Renal cortex interstitium (tissue), 11 donors: Measurements from ENCODE around the gene OAS2. TPM values are rescaled to one million over a fixed set of nuclear protein-coding genes. Genes with fewer than 3 reads are reported as not detected.
A peak's percentile ranks its signal among the peaks of the same experiment; 100 is the strongest.

Experiments
- DNase-seq, 11 donors: peaks; one replicate each; pipeline ENCODE4 v3.0.0-alpha.2; 2013; ENCODE audit warnings: low read depth in 9 of 11, low spot score in 4 of 11; ENCODE audit errors: extremely low read depth in 1 of 11
- polyA plus RNA-seq, 3 donors: library from polyadenylated mRNA; unstranded; fragments of 120-200 nt; gene quantifications; one replicate each; pipeline ENCODE4 v1.2.1, GENCODE V29; 2013; ENCODE audit not compliant: insufficient read length in 3 of 3

The OAS2 gene
- polyA plus RNA-seq, 3 donors, result 5.9 to 7.0 (median 6.6) TPM

- DNase-seq, result peak in 5 of 11 donors; percentile 46 to 63 (median 59)
Observed at GRCh38 chr12:113048716-113049127, 70.4 kb downstream of the OAS2 start.

- DNase-seq, result peak in 5 of 11 donors; percentile 52 to 77 (median 66)
Observed at GRCh38 chr12:113049976-113050742, 71.8 kb downstream of the OAS2 start.

GRCh38 chr12:113050795-113051194, 72.5 kb downstream of the OAS2 start:
- DNase-seq, result no peak

GRCh38 chr12:113051759-113052158, 73.4 kb downstream of the OAS2 start:
- no peak for DNase-seq

- no peak for DNase-seq
Observed at GRCh38 chr12:113052326-113052725, 74.0 kb downstream of the OAS2 start.

- DNase-seq, result no peak
Observed at GRCh38 chr12:113054948-113055486, 76.7 kb downstream of the OAS2 start.

GRCh38 chr12:113055594-113056380, 77.5 kb downstream of the OAS2 start:
- DNase-seq, result no peak

GRCh38 chr12:113056381-113056630, 78.0 kb downstream of the OAS2 start:
- DNase-seq, result no peak

- no peak for DNase-seq
Observed at GRCh38 chr12:113056631-113057488, 78.5 kb downstream of the OAS2 start, which contains the start of gene DTX1. DTX1 (plus strand) TSS chr12:113056730; CDS start chr12:113058193, 1,463 bp downstream.

GRCh38 chr12:113057565-113058485, 79.5 kb downstream of the OAS2 start:
- DNase-seq, result no peak

GRCh38 chr12:113058553-113058952, 80.2 kb downstream of the OAS2 start:
- no peak for DNase-seq

- DNase-seq, result no peak
Observed at GRCh38 chr12:113059071-113059595, 80.8 kb downstream of the OAS2 start.

GRCh38 chr12:113060336-113060960, 82.1 kb downstream of the OAS2 start:
- DNase-seq, result no peak

- no peak for DNase-seq
Observed at GRCh38 chr12:113061061-113061694, 82.9 kb downstream of the OAS2 start.
